GM21423 (cell line): ENCODE measurements around the gene SPEG.
"Not testable (repeated sequence)": the region's sequence is repeated elsewhere in the genome, so short reads cannot be mapped to it uniquely, and the experiment has no call there.

Experiments
- ATAC-seq: cut with Tn5 transposase; IDR thresholded peaks from one replicate; pipeline ENCODE4 v1.9.1; 2021; ENCODE audit warnings: mild to moderate bottlenecking, moderate library complexity; ENCODE audit not compliant: unreplicated experiment

The SPEG gene

DNA sequence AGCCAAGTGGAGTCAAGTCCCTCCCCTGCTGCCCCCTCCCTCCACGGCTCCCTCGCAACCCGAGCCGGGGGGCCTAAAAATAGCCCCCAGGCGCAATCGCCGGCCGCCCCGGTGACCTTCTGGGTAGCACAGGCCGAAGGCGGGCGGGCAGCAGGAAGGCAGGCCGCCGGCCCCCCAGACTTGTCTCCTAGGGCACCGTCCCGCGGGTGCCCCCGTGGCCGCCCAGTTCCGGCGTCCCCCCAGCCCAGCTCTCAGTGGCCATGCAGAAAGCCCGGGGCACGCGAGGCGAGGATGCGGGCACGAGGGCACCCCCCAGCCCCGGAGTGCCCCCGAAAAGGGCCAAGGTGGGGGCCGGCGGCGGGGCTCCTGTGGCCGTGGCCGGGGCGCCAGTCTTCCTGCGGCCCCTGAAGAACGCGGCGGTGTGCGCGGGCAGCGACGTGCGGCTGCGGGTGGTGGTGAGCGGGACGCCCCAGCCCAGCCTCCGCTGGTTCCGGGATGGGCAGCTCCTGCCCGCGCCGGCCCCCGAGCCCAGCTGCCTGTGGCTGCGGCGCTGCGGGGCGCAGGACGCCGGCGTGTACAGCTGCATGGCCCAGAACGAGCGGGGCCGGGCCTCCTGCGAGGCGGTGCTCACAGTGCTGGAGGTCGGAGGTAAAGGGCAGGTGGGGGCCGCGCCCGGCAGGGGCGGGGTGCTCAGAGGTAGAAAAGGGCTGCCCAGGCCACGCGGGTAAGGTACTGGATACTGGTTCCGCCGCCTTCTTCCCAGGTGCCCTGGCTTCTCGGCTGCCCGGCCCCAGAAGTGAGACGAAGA is at the start of gene SPEG:
SPEG (plus strand) TSS at position 126 of the 808 bp plus-strand sequence; CDS start at position 261, 135 bp downstream.
- no peak for ATAC-seq

DNA sequence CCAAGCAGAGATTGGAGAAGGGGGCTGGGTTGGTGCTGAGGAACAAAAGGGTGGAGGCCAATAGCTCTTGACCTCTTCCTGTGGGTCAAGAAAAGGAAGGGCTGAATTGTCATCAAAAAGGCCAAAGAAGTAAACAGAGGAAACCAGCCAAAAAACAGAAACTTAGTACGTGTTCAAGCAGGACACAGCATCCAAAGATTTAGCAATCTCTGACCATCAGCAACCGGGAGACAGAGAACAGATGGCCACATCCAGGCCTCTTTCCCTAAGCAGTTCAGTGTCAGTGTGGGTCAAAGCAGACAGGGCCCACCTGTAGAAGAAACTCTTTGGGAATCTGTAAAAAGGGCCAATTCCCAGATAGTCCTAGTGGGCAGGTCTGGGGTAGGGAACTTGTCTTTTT is 49.8 kb upstream of the SPEG start:
- no peak for ATAC-seq

GRCh38 chr2:219385958-219386520 is 48.6 kb upstream of the SPEG start:
- no peak for ATAC-seq

DNA sequence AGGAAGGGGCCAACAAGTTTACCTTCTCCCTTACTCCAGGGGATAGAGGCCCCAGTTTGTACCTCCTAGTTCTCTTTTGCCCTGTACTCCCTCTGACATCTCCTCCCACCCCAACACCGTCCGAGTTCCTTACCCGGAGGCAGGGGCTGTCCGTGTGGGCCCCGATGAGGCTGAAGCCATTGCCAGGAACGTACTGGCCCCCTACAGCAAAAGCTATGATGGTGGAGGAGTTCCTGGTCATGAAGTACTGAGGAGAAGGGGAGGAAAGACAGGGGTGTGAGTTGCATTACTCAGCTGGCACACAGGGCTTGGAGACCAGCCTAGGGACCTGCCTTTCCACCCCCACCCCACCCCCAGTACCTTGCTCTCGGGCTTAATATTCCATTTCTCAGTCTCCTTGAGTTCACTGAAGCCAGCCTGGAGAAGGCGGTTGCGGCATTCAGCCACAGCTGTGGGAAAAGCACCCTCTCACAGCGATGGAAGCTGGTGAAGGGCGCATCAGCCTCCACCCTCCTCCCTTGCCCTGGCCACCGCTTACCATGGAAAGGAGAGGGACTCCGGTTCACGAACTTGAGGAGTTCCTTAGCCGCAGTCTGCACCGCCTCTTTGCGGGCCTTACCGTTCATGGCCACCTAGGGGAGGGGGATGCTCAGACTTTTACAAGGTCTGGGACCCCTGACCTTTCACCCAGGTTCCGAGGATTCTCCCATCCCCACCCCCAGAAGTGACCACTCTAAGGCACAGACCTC is 47.9 kb upstream of the SPEG start:
- ATAC-seq: no peak

DNA sequence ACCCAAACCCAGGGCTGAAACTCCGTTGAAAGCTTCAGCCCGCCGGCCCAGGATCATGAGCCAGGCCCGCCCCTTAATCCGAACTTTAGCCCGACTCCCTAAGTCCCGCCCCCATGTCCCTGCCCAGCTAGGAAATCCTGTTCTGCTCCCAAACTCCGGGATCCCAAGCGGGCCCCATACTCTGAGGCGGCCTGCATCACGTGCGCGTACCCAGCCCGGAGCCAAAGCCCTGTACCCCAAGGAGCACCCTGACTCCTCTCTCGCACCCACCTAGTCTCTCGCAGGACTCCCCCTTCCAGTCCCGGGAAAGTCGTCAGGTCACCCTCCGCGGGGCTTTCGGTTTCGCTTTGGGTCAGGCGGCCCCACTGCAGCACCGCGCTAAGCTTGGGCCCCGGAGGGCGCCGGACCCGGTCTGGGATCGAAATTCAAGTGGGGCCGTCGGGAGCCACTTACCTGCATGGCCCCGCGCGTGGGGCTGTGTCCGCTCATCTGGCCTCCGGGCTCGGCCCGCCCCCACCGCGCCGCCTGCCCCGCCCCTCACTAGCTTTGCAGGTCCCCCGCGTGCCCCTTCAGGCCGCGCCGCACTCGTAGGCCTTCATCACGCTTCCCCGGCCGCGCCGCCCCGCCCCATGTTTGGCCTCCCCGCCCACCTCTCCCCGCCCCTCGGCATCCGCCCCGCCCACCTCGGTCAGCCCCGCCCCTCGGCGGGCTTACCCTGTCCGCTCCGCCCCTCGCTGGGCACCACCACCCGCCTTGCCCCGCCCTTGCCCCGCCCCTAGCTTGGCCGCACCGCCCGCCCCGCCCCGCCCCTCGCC is 47.1 kb upstream of the SPEG start, which contains the start of gene DNPEP:
DNPEP (minus strand) TSS at position 607 of the 815 bp plus-strand sequence; CDS start at position 489, 118 bp downstream.
- peak; percentile 49 for ATAC-seq

DNA sequence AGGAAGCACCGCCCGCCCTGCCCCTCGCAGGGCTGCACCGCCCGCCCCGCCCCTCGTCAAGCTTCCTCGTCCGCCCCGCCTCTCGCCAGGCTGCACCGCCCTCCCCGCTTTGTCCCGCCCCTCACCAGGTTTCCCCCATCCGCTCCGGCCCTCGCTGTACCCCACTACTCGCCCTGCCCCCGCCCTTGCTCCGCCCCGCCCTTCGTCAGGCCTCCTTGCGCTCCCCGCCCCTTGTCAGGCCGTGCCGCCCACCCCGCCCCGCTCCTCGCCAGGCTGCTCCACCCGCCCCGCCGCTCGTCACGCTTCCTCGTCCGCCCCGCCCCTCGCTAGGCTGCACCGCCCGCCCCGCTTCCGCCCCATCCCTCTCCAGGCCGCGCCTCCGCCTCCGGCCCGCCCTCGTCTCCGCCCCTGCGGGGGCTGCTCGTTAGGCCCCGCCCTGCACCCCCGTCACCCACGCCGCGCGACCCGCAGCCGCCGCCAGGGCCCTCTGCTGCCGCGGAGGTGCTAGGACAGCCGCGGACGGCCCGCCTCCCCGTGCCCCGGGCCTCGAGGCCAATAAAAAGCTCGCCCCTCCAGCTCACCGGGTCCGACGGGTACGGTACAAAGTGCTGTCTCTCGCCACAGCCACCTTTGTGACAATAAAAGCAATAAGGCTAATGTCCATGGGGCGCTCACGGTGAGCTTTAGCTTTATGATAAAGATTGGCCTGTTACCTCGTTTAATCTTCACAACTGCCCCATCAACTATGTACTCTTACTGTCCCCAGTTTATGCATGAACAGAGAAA is 46.3 kb upstream of the SPEG start:
- ATAC-seq: peak; percentile 84

DNA sequence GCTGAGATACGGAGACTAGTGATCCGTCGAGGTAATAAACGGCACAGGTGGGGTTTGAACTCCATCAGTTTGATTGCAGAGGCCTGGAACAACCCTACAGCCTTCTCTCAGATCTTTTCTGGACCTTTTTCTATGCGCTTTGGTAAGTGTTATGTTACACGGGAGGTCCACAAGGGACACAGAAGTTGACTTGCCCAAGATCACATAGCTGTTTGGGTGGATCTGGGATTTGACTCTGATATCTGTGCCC is 45.8 kb upstream of the SPEG start:
- ATAC-seq: no peak

DNA sequence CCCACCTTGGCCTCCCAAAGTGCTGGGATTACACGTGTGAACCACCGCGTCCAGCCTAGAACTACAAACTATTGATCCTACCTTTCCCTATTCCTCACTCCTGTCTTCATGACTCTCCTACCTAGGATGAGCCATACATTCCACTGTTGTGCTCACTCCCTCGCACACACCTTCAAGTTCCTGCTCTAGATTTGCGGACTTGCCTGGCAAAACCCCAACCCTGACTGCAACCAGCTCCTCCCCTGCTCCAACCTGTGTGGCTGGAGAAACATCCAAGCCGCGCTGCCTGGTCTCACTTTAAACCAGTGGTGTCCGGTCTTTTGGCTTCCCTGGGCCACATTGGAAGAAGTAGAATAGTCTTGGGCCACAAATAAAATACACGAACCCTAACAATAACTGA is 41.9 kb upstream of the SPEG start:
- ATAC-seq: no peak

DNA sequence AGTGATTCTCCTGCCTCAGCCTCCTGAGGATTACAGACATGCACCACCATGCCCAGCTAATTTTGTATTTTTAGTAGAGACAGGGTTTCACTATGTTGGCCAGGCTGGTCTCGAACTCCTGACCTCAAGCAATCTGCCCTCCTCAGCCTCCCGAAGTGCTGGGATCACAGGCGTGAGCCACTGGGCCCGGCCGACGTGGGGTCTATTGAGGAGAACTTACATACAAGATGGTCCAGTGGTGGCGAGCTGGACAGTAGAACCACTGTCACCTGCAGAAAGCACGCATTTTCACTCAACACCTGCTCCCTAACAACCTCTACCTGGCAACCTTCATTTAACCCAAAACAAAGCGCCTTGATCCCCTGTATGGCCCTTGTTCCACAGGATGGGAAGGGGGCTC is 39.6 kb upstream of the SPEG start:
- ATAC-seq: not testable (repeated sequence)

- ATAC-seq: no peak
These were observed 39.0 kb upstream of the SPEG start for GRCh38 chr2:219395609-219396008.

DNA sequence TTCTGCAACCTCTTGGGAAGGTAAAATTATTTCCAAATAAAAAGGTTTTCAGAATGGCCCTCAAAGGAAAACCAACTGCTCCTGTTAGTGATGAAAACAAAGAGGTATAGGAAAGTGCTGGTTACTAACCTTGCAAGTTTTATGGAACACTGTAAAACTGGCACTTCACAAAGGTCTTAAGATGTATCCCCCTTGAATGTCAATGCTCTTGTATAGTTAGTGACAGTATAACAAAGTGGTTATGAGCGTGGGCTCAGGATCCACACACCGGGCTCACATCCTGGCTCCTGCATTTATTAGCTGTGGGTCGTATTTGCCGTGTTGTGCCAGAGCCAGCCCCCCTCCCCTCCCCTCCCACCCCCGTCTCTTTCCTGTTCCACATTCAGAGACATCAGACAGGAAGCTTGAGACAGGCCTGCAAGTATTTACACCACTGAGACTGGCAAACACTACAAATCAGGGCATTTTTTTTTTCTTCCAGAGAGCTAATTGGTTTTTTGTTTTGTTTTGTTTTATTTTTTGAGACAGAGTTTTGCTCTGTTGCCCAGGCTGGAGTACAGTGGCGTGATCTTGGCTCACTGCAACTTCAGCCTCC is 37.7 kb upstream of the SPEG start:
- ATAC-seq: no peak

DNA sequence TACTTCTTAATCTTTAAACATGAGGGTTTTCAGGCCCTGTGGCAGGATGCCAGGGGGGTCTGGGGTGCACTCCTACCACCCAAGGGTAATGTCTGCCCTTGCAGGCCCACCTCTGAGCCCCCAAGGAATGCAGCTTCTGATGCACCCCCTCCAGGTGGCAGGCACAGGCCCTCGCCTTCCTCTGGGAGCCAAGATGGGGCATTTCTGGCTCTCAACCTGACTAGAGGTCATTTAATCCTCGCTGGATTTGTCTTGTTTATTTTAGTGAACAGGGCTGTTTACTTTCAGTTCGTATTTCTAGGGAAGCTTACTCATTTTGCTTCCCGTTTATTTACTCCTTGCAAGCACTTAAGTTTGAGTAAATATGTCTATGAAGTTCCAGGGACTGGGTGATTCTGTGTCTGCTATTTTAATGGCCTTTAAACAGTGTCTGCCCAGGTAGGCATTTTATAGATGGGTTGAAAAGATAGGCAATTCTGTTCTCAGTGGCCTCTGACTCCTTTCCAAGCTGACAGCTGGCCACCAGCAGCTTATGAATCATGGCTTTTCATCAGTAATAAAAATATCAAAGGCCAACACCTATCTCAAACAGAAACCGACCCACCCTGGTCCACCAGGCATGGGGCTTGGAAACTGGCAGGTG is 35.8 kb upstream of the SPEG start:
- ATAC-seq: no peak

- no peak for ATAC-seq
These were observed 34.7 kb upstream of the SPEG start for GRCh38 chr2:219399716-219400478.

DNA sequence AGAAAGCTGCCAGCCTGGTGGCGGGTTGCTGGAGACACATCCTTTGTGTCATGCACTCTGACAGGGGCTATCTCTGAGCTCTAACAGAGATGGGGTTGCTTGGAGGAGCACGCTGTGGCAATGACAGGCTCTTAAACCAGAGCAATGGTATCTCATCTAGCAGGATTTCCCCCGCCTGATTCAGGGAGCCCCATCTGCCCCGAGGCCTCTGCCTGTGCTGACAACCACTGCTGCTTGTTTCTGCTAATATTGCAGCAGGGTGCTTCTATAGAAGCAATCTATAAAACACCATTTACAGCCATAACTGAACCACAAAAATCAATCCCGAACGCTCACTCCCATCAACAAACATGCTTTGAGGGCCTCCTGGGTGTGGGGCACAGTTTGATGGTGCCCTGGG is 34.1 kb upstream of the SPEG start:
- ATAC-seq: no peak

DNA sequence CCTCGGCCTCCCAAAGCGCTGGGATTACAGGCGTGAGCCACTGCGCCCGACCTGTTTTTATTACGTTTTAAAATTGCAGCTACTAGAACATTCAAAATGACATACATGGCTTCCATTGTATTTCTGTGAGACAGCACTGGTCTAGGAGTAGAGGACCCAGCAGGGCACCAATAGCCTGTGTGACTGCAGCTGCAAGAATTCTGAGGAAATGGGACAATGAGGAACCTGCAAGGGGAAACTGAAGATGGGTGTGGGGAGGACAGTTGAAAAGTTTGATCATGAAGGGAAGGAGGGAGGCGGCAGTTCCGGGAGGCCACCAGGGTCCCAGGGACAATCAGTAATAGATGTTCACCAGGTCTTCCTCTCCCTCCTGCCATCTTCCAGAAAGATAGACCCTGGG is 33.0 kb upstream of the SPEG start:
- ATAC-seq: no peak

- peak; percentile 80 for ATAC-seq
These were observed 31.8 kb upstream of the SPEG start for GRCh38 chr2:219402665-219403515.

- no peak for ATAC-seq
These were observed 30.8 kb upstream of the SPEG start for GRCh38 chr2:219403861-219404260.
